Keratinocyte (primary cell): ENCODE measurements around the gene SP110.

Experiments
- CTCF ChIP-seq, 3 experiments: IDR thresholded peaks in 1 of 3; conservative IDR thresholded peaks in 1 of 3; optimal IDR thresholded peaks in 1 of 3; 2 replicates in 2 of 3; 3 replicates in 1 of 3; pipeline versions ENCODE3 to v1.5.1; 2011; ENCODE audit warnings: low read length in 3 of 3, mild to moderate bottlenecking in 3 of 3, moderate library complexity in 2 of 3, control low read depth in 1 of 3, inconsistent platforms in 1 of 3; ENCODE audit not compliant: insufficient read depth in 2 of 3; ENCODE audit errors: extremely low read depth in 1 of 3
- EZH2 ChIP-seq: IDR thresholded peaks from one replicate; pipeline ENCODE4 v1.6.1; 2012; ENCODE audit warnings: inconsistent platforms, mild to moderate bottlenecking, low read length, moderate library complexity

DNA sequence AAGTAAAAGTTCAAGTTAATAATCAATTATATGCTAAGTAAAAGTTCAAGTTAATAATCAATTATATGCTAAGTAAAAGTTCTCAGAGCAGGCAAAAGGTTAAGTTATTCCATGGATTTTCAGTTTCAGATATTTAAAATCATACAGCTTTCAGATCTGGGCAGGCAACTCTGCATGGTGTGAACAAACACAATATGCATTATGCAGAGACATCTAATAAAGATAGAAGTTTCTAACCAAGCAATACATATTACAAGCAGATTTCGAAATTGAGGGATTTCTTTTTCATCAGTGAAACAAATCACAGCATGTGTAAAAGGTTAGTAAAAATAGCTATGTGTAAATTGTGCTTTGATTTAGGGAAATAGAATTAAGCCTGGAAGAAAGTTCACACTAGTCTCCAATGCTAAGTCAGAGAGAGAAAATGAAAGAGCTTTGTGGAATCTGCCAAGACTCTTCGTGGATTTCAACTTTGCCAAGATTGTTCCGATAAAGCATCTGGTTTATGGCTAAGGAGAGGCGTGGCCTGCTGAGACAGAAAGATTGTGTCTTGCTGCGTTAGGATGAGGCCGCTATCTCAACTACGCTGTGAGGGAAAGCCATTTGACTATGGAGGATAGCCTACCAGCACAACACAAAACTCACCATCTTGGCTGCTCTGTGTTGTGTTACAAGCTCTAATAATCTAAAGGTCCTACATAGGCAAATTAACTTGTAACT lies 91.0 kb downstream of the SP110 start:
- TF ChIP-seq CTCF (optimal IDR thresholded peaks at IDR 0.05 in 1 of 3, IDR thresholded peaks at IDR 0.05 in 1 of 3, conservative IDR thresholded peaks at IDR 0.05 in 1 of 3; ENCODE audit: extremely low read depth in 1 of 3, insufficient read depth in 2 of 3, low read length in 3 of 3) = no peak
- TF ChIP-seq EZH2 = no peak
